Esophagus squamous epithelium (tissue), 4 donors: ENCODE results near the gene POR.

Source experiments
- CTCF ChIP-seq, 6 experiments: fragments of 450-650 bp in 4 of 6; fragments of 200-600 bp in 2 of 6; sonication (generic) in 2 of 6; IDR thresholded peaks; one replicate each; pipeline ENCODE4 v1.5.1; 2016 to 2019; ENCODE audit warnings: antibody characterized with exemption in 6 of 6, mild to moderate bottlenecking in 4 of 6, moderate library complexity in 4 of 6
- POLR2A ChIP-seq, 4 donors: fragments of 450-650 bp; IDR thresholded peaks; one replicate each; pipeline ENCODE4 v1.6.1; 2017; ENCODE audit warnings: antibody characterized with exemption in 4 of 4, mild to moderate bottlenecking in 4 of 4, moderate library complexity in 3 of 4

DNA sequence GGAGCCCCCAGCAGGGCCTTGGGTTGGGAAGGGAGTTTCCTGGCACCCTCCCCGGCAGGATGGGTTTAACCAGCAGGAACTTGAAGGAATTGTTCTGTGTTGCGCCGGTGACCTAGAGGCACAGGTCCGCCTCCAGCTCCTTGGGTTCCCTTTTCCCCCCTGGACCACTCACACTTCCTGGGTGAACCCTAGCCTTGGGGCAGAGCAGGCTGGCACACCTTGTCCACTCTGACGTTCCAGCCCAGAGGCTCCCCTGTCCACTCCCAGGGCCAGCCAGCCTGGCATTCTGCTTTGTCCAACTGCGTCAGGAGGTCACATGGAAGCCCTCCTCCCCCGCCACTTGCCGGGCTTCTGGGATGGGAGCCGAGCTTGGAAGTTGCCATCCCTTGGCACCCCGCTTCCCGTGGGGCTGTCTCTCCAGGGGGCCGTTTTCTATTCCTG, 53.6 kb downstream of the POR start:
- TF ChIP-seq CTCF (IDR thresholded peaks at IDR 0.05) (no peak), POLR2A (IDR thresholded peaks at IDR 0.05) (no peak)
